ACHN (cell line): Measurements from ENCODE around the gene UBALD1.
"Not testable (repeated sequence)": the region's sequence is repeated elsewhere in the genome, so short reads cannot be mapped to it uniquely, and the experiment has no call there.

Experiments used
- DNase-seq: peaks from one replicate; pipeline ENCODE4 v3.0.0-alpha.2; 2015
- in situ Hi-C: cut with HindIII; loops from 2 replicates; pipeline ENCODE4 v1.10.0; 2017; ENCODE audit warnings: low sequenced_read_pairs, low pct_ligation_motif_present, low pct_unique_long_range_greater_than_20kb

UBALD1 gene

DNA sequence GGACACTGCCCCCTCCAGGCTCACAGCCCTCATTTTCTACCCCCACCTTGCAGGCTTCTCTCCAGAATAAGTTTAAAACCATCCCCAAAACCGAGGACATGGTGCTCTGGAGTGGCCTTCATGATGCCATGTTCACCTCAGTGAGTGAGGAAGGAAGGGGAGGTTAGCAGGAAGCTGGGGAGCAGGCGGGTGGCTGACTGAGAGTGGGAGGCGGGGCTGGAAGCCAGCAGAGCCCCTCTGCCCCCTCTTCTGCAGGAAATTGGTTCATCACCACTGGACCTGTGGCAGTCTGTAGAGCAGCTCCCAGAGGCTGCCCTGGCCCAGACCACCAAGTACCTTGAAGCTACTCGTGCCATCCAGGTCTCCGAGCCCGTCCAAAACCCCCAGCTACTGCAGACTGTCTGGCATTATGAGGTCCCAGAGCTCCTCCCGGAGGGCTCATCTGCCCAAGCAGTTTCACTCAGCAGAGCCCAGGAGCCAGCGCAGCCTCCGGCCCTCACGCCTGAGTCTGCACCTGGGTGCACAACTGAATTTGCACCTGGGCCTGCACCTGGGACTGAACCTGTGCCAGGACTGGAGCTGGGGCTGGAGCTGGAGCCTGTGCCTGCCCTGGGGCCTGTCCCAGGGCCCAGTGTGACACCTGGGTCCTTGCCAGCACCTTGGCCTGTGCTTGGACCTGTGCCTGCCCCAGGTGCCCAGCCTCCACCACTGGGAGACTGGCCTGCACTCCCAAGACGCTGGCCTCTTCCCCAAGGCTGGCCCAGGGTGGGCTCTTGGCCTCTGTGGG, 39.6 kb downstream of the UBALD1 start:
- in situ Hi-C loops: no loop called here
- DNase-seq: no peak

DNA sequence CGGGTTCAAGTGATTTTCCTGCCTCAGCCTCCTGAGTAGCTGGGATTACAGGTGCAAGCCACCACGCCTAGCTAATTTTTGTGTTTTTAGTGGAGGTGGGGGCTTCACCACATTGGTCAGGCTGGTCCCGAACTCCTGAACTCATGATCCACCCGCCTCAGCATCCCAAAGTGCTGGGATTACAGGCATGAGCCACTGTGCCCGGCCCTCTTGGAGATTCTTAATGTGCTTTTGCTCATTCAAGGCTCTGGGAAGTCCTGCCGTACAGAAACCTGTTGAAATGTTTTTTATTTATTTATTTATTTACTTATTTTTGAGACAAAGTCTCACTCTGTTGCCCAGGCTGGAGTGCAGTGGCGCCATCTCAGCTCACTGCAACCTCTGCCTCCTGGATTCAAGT, 40.8 kb downstream of the UBALD1 start:
- in situ Hi-C loops, DNase-seq: not testable (repeated sequence)

DNA sequence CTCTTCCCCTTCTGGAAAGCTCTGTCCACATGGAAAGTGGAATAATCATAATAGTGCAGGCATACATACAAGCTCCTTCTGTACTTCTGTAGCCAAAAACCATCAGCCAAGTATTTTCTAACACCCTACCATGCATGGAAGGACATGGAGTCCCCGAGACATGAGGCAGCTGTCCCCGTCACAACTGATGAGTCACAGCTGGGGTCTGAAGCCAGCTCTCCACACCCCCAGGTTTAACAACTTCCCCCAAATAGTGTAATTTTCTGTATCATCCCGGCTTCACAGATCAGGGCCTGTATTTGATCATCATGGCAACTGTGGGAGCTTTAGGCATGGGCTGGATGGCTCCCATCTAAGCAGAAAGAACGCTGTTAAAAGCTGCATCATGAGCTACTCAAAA, 42.0 kb downstream of the UBALD1 start:
- in situ Hi-C loops: no loop called here
- DNase-seq: no peak

DNA sequence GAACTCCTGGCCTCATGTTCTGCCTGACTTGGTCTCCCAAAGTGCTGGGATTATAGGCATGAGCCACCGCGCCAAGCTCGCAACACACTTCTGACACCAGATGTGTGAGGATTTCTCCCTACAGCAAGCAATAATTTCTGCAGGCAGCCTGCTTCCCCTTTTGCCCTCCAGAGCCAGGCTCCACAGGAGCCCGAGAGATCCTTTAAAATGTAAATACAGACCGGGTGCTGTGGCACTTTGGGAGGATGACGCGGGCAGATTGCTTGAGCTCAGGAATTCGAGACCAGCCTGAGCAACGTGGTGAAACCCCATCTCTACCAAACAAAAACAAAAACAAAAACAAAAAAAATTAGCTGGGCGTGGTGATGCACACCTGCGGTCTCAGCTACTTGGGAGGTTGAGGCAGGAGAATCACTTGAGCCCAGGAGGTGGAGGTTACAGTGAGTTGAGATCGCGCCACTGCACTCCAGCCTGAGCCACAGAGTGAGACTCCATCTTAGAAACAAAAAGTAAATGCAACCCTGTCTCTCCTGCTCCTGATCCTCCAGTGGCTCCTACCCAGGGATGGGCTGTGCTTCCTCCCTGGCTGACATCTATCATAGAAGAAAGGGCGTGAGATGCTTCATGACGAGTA, 43.9 kb downstream of the UBALD1 start:
- DNase-seq: no peak
- in situ Hi-C loops: no loop called here

- in situ Hi-C loops: no loop called here
Measured at GRCh38 chr16:4570086-4570485, 44.6 kb downstream of the UBALD1 start.

GRCh38 chr16:4566144-4566543, 48.5 kb downstream of the UBALD1 start:
- in situ Hi-C loops: no loop called here
- no peak for DNase-seq

More at GRCh38 chr16:4570086-4570485, 44.6 kb downstream of the UBALD1 start:
- no peak for DNase-seq

GRCh38 chr16:4564661-4565267, 49.9 kb downstream of the UBALD1 start:
- no peak for DNase-seq
- in situ Hi-C loops: no loop called here

- no peak for DNase-seq
- in situ Hi-C loops: no loop called here
Measured at GRCh38 chr16:4561596-4561995, 53.1 kb downstream of the UBALD1 start.
